Daoy (cell line): ENCODE measurements around the gene ITGA7. TPM values are rescaled to one million over a fixed set of nuclear protein-coding genes. Genes with fewer than 3 reads are reported as not detected.

Experiments used
- DNase-seq: peaks from one replicate; pipeline ENCODE4 v3.0.0-alpha.2; 2015; ENCODE audit warnings: low read depth
- total RNA-seq: library from RNA; depleted of rRNA; stranded (reverse); fragments of >200 nt; shearing (Covaris generic); gene quantifications from 2 replicates; pipeline ENCODE4 v1.2.3, GENCODE V29; 2014; rRNA removed

The ITGA7 gene, protein sequence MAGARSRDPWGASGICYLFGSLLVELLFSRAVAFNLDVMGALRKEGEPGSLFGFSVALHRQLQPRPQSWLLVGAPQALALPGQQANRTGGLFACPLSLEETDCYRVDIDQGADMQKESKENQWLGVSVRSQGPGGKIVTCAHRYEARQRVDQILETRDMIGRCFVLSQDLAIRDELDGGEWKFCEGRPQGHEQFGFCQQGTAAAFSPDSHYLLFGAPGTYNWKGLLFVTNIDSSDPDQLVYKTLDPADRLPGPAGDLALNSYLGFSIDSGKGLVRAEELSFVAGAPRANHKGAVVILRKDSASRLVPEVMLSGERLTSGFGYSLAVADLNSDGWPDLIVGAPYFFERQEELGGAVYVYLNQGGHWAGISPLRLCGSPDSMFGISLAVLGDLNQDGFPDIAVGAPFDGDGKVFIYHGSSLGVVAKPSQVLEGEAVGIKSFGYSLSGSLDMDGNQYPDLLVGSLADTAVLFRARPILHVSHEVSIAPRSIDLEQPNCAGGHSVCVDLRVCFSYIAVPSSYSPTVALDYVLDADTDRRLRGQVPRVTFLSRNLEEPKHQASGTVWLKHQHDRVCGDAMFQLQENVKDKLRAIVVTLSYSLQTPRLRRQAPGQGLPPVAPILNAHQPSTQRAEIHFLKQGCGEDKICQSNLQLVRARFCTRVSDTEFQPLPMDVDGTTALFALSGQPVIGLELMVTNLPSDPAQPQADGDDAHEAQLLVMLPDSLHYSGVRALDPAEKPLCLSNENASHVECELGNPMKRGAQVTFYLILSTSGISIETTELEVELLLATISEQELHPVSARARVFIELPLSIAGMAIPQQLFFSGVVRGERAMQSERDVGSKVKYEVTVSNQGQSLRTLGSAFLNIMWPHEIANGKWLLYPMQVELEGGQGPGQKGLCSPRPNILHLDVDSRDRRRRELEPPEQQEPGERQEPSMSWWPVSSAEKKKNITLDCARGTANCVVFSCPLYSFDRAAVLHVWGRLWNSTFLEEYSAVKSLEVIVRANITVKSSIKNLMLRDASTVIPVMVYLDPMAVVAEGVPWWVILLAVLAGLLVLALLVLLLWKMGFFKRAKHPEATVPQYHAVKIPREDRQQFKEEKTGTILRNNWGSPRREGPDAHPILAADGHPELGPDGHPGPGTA
- total RNA-seq = 2.4 and 3.4 TPM in 2 replicates

DNA sequence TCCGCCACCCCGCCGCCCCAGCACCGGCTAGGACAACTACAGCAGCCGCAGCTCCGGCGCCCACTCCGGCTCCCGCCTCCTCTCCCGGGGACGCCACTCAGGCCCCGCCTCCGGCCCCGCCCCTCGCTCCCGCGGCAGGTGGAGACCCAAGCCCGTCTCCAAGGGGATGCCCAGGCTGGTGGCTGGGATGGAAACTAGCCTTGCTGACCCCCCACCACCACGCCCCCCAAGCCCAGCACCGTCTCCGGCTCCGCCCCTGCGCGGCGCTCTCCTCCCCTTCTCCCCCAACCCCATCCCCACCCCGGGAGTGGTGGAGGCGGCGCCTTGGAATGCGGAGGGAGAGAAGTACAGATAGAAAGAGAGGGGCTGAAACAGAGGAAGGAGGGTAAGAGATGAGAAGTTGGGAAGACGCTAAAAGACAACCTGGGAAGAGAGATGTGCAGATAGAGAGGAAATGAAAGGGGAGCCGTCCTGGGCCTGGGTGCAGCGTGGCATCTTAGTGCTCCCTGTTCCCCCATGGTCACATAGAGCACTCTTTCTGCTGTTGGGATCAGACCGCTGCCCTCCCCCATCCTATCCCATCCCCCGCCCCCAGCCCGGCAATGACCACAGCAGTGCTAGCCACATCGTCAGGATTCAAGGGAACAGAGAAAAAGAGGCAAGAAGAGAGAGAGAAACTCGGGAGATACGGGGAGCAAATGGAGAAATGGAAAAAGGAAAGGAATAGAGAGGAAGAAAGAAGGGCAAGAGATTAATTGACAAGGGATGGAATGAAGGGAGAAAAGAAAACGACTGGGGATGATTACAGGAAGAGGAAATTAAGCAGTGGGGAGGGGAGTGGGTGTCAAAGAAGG lies at the start of gene ITGA7:
Gene ITGA7 (minus strand): TSS at position 64 of the 854 bp plus-strand sequence. CDS start 222 bp downstream, outside the sequence.
- peak; percentile 62 for DNase-seq

DNA sequence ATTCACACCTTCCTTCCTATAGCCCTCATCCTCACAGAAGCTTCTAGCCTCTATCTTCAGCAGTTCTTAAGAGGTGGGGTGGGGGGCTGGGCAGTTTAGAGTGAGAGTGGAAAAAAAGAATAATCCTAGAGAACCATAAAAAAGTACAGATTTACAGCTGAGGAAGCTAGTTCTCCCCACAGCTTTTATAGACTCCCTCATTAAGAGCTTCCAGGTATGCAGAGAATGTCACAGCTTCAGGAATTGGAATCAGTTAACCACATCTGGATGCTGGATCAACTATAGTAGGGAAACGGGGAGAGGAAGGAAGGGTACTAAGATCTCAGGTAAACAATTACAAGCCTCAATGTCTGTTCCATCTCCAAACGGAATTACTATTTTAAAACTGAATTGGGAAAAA lies 47.5 kb upstream of the ITGA7 start:
- no peak for DNase-seq

DNA sequence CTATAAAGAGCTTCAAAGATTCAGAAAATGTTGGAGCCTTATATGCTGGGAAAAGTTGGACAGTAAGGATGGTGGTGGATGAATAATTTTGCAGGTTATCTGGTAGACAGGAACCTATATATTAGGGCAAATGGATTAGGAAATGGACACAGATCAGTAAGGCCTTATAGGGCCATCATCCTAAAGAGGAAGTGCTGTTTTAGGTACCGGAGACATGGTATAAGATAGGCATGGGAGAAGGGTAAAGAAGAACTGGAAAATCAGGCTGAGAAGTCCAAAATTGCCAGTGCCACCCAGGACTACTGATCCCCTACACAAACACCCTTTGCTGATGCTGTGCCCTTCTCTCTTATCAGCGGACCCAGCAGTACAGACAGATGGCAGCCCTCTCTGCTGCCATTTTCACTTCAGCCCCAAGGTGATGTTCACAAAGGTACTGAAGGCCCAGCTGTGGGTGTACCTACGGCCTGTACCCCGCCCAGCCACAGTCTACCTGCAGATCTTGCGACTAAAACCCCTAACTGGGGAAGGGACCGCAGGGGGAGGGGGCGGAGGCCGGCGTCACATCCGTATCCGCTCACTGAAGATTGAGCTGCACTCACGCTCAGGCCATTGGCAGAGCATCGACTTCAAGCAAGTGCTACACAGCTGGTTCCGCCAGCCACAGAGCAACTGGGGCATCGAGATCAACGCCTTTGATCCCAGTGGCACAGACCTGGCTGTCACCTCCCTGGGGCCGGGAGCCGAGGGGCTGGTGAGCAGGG lies 40.7 kb upstream of the ITGA7 start:
- DNase-seq = no peak

DNA sequence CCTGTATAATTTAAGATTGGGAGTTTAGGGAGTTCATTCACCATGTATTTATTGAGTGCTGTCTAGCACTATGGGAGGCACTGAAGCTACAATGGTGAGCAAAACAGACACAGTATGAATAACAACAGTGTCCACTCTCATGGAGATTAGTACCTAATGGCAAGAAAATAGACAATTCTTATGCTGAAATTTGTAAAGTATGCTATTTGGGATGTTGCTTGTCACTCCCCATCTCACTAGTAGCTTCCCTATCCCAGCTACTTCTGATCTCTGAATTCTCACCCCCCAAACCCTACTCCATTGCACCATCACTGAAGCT lies 39.2 kb upstream of the ITGA7 start:
- DNase-seq = no peak

DNA sequence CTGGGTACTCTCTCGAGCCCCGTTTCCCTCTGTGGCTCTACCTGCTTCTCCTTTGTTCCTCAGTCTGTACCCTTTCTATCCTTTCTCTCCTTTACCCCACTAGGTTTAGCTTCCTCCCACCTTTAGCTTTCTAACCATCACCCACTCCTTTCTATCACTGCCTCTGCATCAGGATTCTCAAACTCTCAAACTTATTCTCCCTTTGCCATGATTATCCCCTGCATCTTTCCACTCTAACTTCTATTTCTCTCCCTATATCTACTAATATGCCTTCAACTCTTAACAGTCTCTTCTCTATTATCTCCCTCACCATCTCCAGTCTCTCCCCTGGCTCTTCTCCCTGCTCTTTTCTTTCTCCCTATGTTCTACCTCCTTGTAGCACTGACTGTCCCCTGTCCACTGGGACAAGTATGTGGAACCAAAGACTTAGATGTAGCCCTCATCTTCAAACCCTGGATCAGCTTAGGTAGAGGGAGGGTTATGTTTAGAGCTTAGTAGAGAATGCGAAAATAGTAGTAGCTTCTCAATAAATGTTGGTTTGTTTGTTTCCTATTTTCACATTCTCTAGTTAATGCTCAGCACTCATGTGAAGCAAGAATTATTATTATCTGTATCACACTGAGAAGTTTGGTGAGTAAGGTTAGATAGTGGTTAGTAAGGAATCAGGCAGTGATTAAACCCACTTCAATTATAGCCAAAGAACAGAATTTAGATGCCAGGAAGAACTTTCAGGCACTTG lies 38.6 kb upstream of the ITGA7 start:
- no peak for DNase-seq

DNA sequence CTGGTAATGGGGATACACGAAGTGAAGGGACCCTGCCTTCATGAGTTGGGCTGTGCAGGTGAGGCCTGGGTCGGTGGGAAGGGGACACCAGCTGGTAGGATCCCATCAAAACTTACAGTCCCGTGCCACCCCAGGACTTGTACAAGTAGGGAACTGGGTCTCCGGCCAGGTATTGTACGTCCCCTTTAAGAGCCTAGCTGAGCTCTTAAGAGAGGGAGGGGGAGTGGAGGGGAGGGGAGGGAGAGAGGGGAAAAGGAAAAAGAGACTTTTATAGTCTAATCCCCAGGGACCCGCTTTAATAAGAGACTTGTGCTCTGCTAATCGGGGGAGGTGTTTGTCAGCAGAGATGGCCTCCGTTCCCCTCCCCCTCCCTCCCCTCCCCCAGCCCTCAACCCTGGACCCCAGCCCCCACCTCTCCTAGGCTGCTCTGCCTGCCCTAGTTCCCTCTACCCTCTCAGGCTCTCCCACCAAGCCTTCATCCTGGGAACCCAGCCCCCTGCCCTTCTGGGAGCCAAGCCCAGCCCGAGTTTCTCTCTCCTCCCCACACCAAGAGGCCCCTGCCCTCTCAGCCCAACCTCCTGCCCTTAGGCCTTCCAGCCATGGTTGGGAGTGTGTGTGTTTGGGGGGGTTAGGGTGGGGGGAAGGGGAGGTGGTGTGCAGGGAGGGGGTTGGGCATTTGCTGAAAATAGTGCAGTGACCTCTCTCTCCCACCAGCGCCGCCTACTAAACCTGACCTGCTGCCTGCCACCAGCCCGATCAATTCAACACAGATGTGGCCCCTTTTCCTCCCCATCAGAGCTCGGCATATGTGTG lies 37.9 kb upstream of the ITGA7 start:
- DNase-seq = no peak

DNA sequence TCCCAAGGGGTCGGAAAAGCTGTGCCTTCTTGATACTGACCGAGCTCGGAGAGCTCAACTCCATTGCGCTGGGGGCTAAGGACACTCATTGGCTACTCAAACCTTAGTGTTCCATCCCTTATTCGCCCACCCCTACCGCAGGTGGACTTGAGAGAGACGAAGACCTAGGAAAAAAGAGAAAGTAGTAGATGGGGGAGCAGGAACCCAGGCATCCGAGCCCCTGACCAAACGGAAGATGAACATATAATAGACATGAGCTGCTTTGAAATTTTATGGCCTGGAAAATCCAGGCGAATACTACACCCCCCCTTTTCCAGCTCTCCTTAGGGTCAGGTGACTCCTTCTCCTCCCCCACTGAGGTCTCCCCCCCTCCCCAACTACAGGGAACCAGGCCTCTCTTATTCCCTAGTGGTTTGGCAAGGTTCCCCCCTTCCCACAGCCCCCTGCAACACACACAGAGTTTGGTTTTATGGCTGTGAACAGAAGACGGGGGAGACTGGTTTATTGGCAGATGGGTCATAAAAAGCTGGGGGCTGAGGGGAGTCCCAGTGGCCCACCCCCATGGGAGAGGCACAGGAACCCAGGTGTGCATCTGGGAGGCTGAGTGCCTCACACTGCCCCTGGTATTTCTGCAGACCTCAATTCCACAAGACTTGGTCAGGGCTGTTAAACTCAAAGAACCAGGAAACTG lies 36.8 kb upstream of the ITGA7 start:
- DNase-seq = no peak

DNA sequence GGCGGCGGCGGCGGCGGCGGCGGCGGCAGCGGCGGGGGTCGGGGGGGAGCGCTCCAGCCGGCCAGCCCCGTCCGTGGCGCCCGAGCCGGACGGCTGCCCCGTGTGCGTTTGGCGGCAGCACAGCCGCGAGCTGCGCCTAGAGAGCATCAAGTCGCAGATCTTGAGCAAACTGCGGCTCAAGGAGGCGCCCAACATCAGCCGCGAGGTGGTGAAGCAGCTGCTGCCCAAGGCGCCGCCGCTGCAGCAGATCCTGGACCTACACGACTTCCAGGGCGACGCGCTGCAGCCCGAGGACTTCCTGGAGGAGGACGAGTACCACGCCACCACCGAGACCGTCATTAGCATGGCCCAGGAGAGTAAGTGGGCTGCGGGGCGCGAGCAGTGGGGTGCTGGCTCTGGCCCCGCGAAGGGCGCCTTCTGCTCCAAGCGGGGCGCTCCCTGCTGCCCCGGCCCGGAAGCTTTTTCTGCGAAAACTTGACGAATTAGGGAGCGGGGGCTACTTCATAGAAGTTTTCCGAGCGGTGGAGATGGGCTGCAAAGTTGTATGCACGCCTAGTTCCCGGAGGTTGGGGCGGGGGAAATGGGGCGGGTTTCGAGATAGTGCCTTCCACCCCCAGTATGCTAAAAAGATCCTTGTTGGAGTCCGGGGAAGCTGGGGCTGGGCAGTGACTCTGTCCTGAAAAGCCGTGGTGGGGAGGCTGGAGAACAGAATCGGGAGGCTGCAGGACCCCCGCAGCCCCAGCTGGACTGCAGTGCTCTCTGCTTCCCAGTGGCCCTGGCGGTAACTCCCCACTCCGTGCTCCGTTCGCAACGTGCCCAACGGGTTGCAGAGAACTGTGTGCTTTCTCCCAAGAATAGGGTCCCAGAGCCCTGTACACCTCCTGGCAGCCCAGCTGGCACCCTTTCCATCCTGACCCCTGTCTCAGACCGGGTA lies 36.0 kb upstream of the ITGA7 start:
- DNase-seq = peak; percentile 81

DNA sequence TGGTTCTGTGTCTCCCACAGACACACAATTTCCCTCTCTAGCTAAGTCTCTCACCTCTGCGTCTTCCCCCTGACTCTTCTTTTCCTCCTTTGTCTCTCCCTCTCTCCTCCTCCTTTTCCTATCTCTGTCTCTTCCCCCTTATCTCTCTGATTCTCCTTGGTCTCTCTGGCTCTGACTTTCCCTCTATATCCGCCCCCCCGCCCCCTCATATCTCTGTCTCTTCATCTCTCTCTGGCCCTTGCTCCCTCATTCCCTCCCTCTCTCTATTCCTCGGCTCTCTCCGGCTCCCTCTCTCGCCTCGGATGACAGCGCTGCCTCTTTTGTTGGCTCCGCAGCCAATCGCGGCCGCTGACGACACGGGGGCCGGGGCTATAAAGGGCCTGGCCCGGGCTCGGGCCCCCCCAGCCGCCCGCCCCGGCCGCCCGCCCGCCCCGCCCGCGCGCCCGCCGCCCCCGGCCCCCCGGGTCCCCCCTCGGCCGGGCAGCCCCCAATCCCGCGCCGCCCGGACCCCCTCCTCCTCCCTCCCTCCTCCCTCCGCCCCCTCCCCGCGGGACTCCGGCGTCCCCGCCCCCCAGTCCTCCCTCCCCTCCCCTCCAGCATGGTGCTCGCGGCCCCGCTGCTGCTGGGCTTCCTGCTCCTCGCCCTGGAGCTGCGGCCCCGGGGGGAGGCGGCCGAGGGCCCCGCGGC lies 35.2 kb upstream of the ITGA7 start, which contains the start of gene GDF11:
Gene GDF11 (plus strand): TSS at position 404 of the 687 bp plus-strand sequence. CDS start 195 bp downstream, at position 599.
- peak; percentile 82 for DNase-seq

DNA sequence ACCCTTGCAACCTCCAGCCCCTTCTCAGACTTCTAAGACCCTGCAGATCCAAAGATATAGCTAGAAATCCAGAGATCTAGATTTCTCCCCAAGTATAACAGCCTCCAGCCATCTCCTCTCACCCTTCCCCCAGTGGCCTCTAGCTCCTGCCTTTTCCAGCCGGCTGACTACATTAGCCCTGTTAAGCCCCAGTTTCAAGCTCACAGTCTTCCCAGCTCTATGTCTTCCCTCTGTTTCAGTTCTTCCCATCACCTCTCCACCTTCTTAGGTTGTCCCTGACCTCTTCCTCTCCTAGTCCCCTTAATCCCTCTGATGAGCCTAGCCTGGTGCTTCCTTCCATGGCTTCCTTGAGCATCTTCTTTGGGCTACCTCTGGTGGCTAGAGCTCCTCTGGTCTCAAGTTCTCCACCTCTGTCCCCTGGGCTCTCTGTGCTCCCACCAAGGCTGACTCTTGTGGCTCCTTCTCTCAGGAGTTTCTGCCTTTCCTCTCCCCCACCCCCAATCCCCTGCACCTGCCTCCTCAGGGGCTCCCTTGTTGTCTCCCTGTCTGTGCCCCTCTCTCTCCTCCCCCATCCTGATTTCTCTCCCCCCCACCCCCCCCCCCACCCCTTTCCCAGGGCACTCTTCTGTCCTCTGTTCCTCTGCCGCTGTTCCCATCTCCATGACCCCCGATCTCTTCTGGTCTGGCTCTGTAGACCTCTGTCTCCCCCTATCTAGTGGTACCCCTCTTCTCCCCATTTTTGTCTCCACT lies 34.4 kb upstream of the ITGA7 start:
- no peak for DNase-seq

DNA sequence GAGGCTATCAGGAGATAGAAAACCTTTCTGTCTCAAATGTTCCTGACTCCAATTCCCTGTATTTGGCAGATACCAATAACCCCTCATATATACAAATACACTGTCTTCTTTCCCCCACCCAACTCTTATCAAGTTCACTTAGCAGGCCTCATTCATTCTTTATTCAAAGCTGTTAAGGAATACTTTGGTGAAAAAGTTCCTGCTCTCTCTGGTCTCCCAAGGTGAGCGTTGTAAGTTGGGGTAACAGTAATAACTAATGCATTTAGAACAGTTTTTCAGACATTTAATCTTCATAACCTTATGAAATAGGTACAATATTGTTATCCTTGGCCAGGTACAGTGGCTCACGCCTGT lies 31.3 kb upstream of the ITGA7 start:
- DNase-seq = no peak

DNA sequence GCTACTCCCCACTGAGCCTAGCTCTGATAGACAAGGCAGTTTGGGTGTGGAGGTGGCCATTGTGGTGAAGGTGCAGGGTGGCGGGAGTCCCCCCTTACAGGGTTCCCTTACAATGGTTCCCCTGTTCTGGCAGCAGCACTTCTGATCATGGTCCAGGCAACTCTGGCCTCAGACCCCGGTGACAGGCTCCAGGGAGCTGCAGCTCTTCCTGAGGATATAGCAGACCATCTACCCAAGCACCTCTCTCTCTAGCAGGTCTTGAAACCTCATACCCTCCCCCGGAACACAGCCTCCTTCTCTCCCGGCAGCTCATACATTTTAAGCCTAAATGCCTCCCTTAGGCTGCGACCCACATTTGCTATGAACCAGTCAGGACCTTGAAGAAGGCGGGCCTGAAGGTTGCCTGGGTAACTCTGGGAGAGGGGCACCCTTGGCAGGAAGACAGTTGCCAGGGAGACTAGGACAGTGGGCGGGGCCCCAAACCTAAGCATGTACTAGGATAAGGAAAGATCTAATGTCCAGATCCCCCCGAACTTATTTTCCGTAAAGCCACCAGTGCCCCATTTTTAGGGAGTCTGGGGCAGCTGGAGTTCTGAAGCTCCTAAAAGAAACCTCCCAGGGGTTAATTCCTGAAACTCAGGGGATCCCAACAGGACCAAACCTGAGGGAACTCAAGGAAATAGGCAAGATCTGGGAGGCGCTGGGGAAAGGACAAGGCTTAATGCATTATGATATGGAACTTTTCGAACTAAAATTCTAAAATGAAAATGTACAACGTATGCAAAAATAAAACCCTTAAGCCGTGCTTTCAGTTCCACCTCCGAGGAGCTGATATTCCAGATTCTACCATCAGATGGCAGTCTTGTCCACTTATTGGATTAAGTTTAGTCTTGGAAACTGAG lies 30.7 kb upstream of the ITGA7 start:
- peak; percentile 79 for DNase-seq

DNA sequence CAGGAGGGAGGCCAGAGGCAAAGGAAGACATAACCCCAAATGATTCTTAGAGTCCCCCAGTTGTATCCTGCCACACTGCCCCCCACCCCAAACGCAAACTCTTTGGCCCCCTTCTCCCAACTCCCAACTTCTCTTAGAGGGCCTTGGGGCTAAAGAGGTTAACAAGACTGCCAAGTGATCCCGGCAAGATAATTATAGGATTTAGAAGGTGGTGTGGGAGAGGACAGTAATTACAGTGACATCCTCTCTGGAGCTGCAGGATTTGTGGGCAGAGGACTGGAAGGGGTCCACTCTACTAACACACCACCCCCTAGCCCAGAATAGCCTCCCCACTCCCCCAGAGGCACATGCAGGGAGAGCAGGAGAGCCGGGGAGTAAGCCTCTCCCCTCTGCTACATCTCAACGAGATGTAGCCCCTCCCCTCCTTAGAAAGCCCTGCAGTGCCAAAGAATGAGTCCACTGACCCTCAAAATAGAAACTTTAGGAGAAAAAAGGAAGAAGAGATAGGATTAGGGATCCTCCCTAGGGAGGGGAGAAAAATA lies 29.9 kb upstream of the ITGA7 start:
- no peak for DNase-seq

DNA sequence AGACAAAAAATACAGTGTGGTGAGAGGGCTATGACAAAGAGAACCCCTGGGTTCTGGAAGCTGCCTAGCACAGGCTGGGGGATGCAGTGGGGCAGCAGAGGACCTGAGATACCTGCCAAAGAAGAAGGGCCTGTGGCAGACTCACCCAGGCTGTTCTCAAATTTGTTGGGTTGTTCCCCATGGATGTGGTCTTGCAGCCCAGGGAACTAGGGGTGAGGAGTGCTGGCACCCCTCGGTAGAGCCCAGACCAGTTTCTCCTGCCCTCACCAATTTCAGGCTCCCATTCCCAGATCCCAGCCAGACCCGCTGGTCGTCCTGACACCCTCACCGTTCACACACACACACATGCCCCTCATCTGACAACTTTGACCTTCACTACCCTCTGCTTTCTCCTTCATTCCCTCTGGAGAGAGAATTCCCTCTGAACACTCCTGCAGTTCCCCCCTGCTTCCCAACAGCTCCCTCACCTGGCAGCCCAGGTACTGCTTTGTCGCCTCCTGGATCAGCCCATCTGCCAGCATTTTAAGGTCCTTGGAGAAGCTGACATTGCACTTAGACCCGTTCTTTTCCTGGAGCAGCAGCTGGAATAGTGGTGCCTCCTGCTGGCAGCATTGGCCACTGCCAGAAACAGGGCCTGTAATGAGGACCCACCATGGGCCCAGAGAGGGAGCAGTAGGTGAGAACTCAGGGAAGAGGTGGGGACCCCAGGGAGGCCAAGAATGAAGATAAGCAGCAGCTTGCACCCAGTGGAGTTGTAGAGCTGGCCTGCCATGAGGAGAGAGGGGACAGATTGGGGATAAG lies 29.3 kb upstream of the ITGA7 start:
- peak; percentile 66 for DNase-seq
